Cardiac muscle cell (in vitro differentiated cells and primary cell): ENCODE results near the gene SEMA5A. TPM values are rescaled to one million over a fixed set of nuclear protein-coding genes. Genes with fewer than 3 reads are reported as not detected.

Source experiments
- DNase-seq, 2 donors: peaks; one replicate each; pipeline versions ENCODE4 v3.0.0 to v3.0.0-alpha.2; 2010 to 2017; ENCODE audit warnings: low read depth in 1 of 2, low spot score in 1 of 2
- H3K27ac ChIP-seq: fragments of 200-600 bp; sonication (generic); 2 replicates; pipeline ENCODE4 v1.5.1; 2016
- H3K27me3 ChIP-seq: fragments of 200-600 bp; sonication (generic); 2 replicates; pipeline ENCODE4 v1.6.0; 2016; ENCODE audit warnings: control low read depth
- H3K36me3 ChIP-seq: fragments of 200-600 bp; sonication (generic); 2 replicates; pipeline ENCODE4 v1.5.1; 2016; ENCODE audit warnings: control low read depth
- H3K4me1 ChIP-seq: fragments of 200-600 bp; sonication (generic); 2 replicates; pipeline ENCODE4 v1.8.1; 2017; ENCODE audit warnings: low read depth, mild to moderate bottlenecking, mixed run types
- H3K4me3 ChIP-seq: fragments of 200-600 bp; sonication (generic); 2 replicates; pipeline ENCODE4 v1.5.1; 2016; ENCODE audit warnings: mild to moderate bottlenecking
- H3K9me3 ChIP-seq: fragments of 200-600 bp; sonication (generic); 2 replicates; pipeline ENCODE4 v1.5.1; 2017; ENCODE audit warnings: low read depth, mild to moderate bottlenecking, control low read depth
- CTCF ChIP-seq: IDR thresholded peaks from 2 replicates; pipeline ENCODE4 v1.5.1; 2012; ENCODE audit warnings: low read depth, mild to moderate bottlenecking, low read length
- polyA plus RNA-seq: library from polyadenylated mRNA; unstranded; fragments of >200 nt; fragmentation: Nextera tagmentation; extraction: Ambion mirVana; gene quantifications from 2 replicates; pipeline ENCODE4 v1.2.1, GENCODE V29; 2016
- total RNA-seq: library from RNA; depleted of rRNA; stranded (reverse); fragments of >200 nt; gene quantifications from 2 replicates; pipeline ENCODE4 v1.2.3, GENCODE V29; 2016

Gene SEMA5A
- total and polyA plus RNA-seq, 2 experiments from 2014 or later: 15.7 to 16.6 TPM

- Histone ChIP-seq H3K27me3 (no peaks in the 10 kb centered on the region), H3K36me3 (peaks cover 3% of the 10 kb centered on the region), H3K4me1 (no peaks in the 10 kb centered on the region), H3K9me3 (no peaks in the 10 kb centered on the region), H3K4me3 (no peak overlapping the region), H3K27ac (no peak overlapping the region)
- TF ChIP-seq CTCF: no peak
- DNase-seq: no peak
These were observed 171.8 kb downstream of the SEMA5A start for GRCh38 chr5:9374025-9374424.

GRCh38 chr5:9373571-9373970 is 172.3 kb downstream of the SEMA5A start:
- Histone ChIP-seq H3K4me3 (no peak overlapping the region), H3K36me3 (no peaks in the 10 kb centered on the region), H3K9me3 (no peaks in the 10 kb centered on the region), H3K27ac (no peak overlapping the region), H3K27me3 (no peaks in the 10 kb centered on the region), H3K4me1 (no peaks in the 10 kb centered on the region)
- TF ChIP-seq CTCF: no peak
- DNase-seq: no peak

GRCh38 chr5:9370256-9370655 is 175.6 kb downstream of the SEMA5A start:
- no peak for DNase-seq
- Histone ChIP-seq H3K27ac (no peak overlapping the region), H3K4me3 (no peak overlapping the region), H3K4me1 (peaks cover 6% of the 10 kb centered on the region), H3K36me3 (no peaks in the 10 kb centered on the region), H3K27me3 (no peaks in the 10 kb centered on the region), H3K9me3 (no peaks in the 10 kb centered on the region)
- TF ChIP-seq CTCF: no peak

GRCh38 chr5:9365512-9365911 is 180.4 kb downstream of the SEMA5A start:
- Histone ChIP-seq H3K4me3 (no peak overlapping the region), H3K9me3 (no peaks in the 10 kb centered on the region), H3K27me3 (no peaks in the 10 kb centered on the region), H3K27ac (no peak overlapping the region), H3K36me3 (no peaks in the 10 kb centered on the region), H3K4me1 (peaks cover 6% of the 10 kb centered on the region)
- DNase-seq: no peak
- TF ChIP-seq CTCF: no peak

- H3K4me1 ChIP-seq: peaks cover 6% of the 10 kb centered on the region
- H3K27me3 ChIP-seq: no peaks in the 10 kb centered on the region
- peak in 1 of 2 donors; percentile 60 for DNase-seq
- no peak for TF ChIP-seq CTCF
- H3K4me3 ChIP-seq: no peak overlapping the region
- H3K9me3 ChIP-seq: no peaks in the 10 kb centered on the region
- H3K27ac ChIP-seq: no peak overlapping the region
- no peaks in the 10 kb centered on the region for H3K36me3 ChIP-seq
These were observed 182.4 kb downstream of the SEMA5A start for GRCh38 chr5:9363449-9363848.

GRCh38 chr5:9363026-9363425 is 182.8 kb downstream of the SEMA5A start:
- H3K27me3 ChIP-seq: no peaks in the 10 kb centered on the region
- no peaks in the 10 kb centered on the region for H3K36me3 ChIP-seq
- TF ChIP-seq CTCF: no peak
- no peak overlapping the region for H3K4me3 ChIP-seq
- no peaks in the 10 kb centered on the region for H3K9me3 ChIP-seq
- H3K27ac ChIP-seq: no peak overlapping the region
- peaks cover 6% of the 10 kb centered on the region for H3K4me1 ChIP-seq
- no peak for DNase-seq
